T-helper 22 cell (primary cell): ENCODE data around the gene ERGIC1.

Source experiments
- DNase-seq: peaks from one replicate; pipeline ENCODE4 v3.0.0-alpha.2; 2020; ENCODE audit warnings: low read depth

The ERGIC1 gene

GRCh38 chr5:172828911-172829431 lies 5.1 kb upstream of the ERGIC1 start:
- DNase-seq, result no peak

GRCh38 chr5:172830275-172830799 lies 3.7 kb upstream of the ERGIC1 start:
- DNase-seq, result no peak

- no peak for DNase-seq
Observed at GRCh38 chr5:172830876-172831662, 3.0 kb upstream of the ERGIC1 start.

- no peak for DNase-seq
Observed at GRCh38 chr5:172832383-172833315, 1.4 kb upstream of the ERGIC1 start.

GRCh38 chr5:172833372-172833685 lies 722 bp upstream of the ERGIC1 start:
- no peak for DNase-seq

GRCh38 chr5:172834415-172835289 lies 601 bp downstream of the ERGIC1 start:
- DNase-seq, result no peak

- no peak for DNase-seq
Observed at GRCh38 chr5:172835290-172835993, 1.4 kb downstream of the ERGIC1 start.

GRCh38 chr5:172835994-172836356 lies 1.9 kb downstream of the ERGIC1 start:
- no peak for DNase-seq

GRCh38 chr5:172837640-172838039 lies 3.6 kb downstream of the ERGIC1 start:
- no peak for DNase-seq

GRCh38 chr5:172838151-172838875 lies 4.3 kb downstream of the ERGIC1 start:
- no peak for DNase-seq

- DNase-seq, result no peak
Observed at GRCh38 chr5:172839669-172840431, 5.8 kb downstream of the ERGIC1 start.

GRCh38 chr5:172840432-172841154 lies 6.5 kb downstream of the ERGIC1 start:
- DNase-seq, result no peak

GRCh38 chr5:172841256-172841655 lies 7.2 kb downstream of the ERGIC1 start:
- no peak for DNase-seq

- DNase-seq, result no peak
Observed at GRCh38 chr5:172843825-172844576, 9.9 kb downstream of the ERGIC1 start.

GRCh38 chr5:172844577-172844838 lies 10.5 kb downstream of the ERGIC1 start:
- no peak for DNase-seq

- DNase-seq, result no peak
Observed at GRCh38 chr5:172845154-172845553, 11.1 kb downstream of the ERGIC1 start.

- no peak for DNase-seq
Observed at GRCh38 chr5:172845576-172845975, 11.5 kb downstream of the ERGIC1 start.

- no peak for DNase-seq
Observed at GRCh38 chr5:172846249-172846648, 12.2 kb downstream of the ERGIC1 start.

- no peak for DNase-seq
Observed at GRCh38 chr5:172846677-172847076, 12.6 kb downstream of the ERGIC1 start.
